Activated effector memory CD4-positive, alpha-beta T cell treated with Interleukin-2 at 50 U/mL for 16 hours (primary cell): ENCODE measurements around the gene LHFPL6.

Experiments
- DNase-seq: peaks from one replicate; pipeline ENCODE4 v3.0.0-alpha.2; 2020

Gene LHFPL6

GRCh38 chr13:39410096-39410901 lies 192.7 kb downstream of the LHFPL6 start:
- no peak for DNase-seq

DNA sequence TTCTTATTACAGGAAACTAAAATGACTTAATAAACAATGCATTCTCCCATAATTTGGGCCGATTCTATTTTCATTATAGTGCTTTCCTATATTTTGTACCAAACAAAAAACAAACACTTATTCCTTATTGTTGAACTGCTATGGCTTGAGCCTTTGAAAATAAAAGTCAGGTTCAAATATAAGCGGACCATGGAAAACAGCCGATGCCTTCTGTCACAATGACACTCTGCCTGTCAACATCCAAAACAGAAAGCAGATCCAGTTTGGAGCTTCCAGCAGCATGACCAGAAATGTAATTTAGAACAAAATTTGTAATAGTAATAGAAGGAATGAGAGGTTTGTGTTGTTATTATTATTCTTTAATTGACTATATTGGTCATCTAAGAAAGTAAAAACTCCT lies 194.5 kb downstream of the LHFPL6 start:
- DNase-seq: no peak

DNA sequence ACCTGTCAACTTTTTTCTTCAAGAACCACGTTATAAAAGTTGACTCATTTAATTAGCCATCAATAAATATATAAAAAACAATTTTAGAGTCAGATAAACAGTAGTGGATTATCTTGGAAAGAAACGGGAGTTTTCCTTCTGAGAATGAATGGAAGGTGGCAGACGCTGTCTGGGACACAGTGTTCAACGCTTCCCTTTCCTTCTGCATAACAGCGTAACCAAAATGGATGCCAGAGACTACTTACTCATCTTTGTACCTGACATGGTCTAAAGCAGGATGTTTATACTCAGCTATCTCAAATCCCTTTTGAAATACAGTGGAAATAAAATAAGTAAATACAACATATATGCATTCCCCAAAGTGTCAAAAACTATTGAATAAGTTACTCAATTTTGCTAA lies 195.2 kb downstream of the LHFPL6 start:
- DNase-seq: no peak

- no peak for DNase-seq
Measured at GRCh38 chr13:39407138-39407537, 195.9 kb downstream of the LHFPL6 start.

- no peak for DNase-seq
Measured at GRCh38 chr13:39406688-39407087, 196.3 kb downstream of the LHFPL6 start.

DNA sequence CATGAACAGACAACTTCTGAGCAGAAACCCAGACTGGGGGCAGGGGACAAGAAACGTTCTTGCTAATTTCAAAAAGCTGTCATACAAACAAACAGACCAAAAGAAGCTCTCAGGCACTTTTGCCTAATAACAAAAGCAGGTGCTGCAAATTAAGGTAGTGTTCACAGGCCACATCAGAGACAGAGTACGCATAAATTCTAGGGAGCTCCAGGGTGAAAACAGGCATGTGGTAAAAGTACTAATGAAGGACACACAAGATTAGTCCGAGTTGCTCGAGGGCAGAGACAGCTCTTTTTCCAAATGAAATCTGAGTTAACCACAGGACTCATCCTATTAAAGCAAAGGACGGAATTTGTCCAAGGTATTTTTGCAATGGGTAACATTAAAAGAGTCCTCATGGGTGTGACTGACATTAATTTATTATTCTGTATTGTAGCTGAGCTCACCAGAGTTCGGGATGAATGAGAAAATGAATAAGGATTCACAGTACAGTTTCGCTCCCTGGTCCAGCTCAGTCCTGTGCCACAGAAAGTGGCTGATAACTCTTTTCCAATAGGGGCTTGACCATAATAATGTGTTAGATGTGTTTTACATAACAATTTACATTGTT lies 197.3 kb downstream of the LHFPL6 start:
- no peak for DNase-seq

GRCh38 chr13:39405107-39405506 lies 197.9 kb downstream of the LHFPL6 start:
- DNase-seq: no peak

DNA sequence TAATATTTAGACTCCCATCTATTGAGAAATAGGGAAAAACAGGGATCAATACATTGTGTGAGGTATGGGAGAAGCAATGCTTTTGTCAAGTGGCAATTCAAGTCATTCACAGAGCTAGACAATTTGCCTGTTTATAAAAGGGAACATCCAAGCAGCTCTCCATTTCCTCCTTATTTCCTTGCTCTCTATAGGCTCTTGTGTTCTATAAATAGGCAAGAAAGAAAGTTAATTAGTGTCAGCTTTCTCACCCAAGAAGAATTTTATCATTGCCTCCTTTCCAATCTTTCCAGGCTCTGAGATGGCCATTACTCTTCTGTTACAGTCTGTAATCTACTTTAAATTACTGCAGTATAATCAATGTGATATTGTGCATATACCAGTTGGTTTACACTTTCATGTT lies 199.9 kb downstream of the LHFPL6 start:
- no peak for DNase-seq

- no peak for DNase-seq
Measured at GRCh38 chr13:39402221-39402970, 200.6 kb downstream of the LHFPL6 start.

DNA sequence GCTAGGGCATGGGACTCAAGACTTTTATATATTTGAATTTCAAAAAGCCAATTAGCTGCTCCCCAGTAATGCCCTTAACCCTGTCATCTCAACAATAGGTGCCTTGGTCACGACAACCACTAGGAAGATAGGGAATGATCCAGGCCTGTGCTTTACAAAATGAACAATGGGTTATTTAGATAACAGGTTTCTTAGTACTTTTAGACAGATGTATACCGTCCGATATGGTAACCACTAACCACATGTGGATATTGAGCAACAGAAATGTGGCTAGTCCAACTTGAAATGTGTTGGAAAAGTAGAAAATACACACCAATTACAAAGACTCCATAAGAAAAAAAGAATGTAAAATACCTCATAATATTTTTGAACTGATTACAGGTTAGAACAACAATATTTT lies 201.2 kb downstream of the LHFPL6 start:
- DNase-seq: no peak

- no peak for DNase-seq
Measured at GRCh38 chr13:39401046-39401705, 201.8 kb downstream of the LHFPL6 start.

DNA sequence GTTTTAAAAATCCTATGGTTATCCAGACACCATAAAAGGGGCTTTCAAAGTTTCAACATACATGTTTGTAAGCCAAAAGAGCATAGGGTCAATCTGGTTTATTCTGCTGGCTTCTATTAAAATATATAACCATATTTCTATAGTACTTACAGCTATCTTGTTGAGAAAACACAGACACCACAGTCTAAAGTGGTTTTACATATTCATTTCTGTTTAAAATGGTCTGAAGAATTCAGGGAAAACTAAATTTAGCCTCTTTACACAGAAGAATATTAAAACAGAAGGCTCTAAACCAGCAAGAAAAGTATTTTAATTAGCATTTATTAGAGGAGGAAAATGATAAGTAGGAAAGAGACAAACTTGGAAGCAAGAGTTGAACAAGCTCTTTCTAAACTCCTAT lies 203.9 kb downstream of the LHFPL6 start:
- DNase-seq: no peak

DNA sequence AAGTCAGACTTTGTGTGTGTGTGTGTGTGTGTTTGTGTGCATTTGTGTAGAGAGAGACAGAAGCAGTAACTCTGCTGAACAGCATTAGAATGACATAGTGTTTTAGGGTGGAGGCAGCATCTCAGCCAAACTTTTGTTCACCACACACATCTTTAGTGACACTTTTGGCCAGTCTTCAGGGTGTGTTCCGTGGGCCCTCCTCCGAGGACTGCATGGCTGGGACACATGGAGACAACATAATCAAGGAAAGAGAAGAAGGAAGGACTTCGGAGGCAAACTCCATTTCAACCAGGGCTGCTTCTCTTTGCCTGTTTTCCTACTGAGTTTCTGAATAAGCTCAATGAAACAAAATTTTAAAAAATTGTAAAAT lies 205.1 kb downstream of the LHFPL6 start:
- DNase-seq: no peak

GRCh38 chr13:39397226-39397895 lies 205.6 kb downstream of the LHFPL6 start:
- no peak for DNase-seq

DNA sequence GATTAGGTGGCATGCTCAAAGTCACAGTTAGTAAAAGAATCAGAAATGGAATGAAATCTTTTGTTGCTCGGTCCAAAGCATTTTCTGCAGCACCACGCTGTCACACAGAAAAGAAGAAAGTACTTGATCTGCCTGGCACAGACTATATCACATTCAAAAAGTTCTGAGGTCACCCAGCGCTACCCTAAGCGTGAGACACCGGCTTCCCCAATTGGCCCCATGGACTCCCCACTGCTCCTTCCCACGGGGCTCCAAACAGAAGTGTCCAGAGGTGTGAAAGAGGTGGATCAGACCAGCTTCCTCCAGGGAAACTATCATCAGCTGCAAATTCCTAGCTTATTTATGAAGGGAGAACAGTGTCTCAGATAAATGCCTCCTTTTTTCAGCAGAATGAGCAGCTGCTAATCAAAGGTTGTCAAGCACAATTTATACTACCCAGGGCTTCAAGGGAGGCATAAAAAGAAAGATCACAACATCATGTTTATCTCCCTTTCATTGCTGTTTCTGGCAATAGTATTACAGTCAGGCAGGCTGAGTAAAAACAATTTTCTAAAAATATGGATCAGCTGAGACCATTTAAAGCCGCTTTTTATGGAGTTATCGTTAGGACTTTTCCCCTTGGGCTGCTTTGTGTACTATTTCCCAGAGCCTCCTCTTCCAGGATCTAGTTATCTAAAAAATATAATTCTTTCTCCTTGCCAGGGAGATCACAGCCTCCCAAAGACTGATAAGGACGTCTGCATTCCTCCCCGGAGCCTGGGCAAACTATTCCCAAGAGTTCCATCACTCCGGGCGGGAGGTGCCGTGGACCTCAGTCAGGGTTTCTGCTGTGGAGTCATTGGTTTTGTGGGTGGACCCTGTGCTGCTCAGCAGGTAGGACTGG lies 208.0 kb downstream of the LHFPL6 start:
- no peak for DNase-seq

- no peak for DNase-seq
Measured at GRCh38 chr13:39391761-39392160, 211.2 kb downstream of the LHFPL6 start.

DNA sequence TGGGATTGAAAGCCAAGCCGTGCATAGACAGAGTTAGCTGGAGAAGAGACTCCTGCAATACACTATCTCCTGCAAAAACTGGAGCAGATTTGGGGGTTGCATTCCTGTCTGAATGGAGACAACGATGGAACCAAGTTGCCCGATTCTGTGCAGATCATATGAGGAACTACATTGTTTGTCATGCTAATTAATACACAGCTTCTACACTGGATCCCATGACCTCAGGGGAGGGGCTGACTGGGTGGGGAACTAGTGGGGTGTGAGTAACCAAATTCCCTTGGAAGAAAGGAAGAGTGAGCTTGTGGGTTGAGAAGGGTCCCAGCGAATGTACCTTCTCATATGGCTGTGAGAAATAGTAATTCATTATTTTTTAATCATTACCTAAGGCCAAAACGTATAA lies 214.0 kb downstream of the LHFPL6 start:
- DNase-seq: no peak

DNA sequence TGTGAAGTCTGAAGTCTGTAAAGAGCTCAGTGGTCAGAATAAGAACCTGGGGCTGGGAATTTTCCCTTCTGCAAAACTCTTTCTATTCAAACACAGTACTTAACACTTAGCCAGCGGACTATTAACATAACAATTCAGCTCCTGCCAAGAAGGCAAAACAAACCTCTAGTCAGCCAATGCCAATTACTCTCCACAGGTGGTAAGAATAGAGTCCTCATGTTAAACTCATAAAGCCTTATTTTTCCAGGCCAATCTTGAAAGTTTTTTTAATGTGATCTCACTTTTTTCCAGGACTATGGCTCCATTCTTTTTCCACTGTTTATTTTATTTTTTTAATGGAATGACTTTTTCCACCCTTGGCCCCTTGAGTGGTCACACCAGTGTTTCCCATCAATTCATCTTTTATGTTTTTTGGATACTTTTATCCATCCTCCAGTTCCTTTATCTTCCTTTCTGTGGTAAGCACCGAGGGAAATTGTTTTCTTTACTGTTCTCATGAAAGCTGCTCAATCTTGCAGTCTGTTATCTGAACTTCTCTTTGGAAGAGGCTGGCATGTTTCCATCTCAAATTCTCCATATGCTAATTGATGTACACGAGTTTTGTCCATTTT lies 217.3 kb downstream of the LHFPL6 start:
- DNase-seq: no peak

DNA sequence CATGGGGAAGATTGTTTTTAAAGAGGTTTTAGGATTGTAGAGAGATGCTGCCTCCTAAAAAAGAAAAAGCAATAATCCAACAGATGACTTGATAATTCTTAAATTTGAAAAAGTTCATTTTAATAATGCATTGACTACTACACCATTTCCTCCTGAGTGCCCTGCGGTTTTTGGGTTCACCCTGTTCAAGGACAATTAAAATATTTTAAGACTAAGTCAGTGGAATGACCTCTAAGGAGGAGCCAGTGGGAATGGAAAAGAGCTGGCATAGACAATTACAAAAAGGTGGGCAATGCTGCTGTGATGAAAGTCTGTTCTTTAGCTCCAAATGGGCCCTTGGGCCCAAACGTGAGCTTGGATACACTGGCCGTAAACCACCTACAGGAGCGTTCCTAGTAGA lies 217.8 kb downstream of the LHFPL6 start:
- no peak for DNase-seq

DNA sequence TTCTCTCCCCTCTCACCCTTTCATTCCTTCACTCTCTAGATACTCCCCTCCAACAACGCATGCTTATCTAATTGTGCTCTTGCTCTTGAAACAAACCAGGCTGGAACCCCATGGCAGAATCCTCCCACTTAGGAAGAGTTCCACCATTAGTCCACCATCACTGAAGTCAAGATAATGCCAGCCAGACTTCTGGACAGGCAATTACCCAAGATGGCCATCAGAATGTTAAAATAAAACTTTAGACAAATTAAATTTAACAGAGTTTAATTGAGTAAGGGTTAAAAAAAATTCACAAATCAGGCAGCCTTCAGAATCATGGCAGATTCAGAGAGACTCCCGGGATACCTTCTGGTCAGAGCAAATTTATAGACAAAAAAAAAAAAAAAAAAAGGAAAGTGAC lies 221.5 kb downstream of the LHFPL6 start:
- no peak for DNase-seq
